ENCODE measurements around the gene PLGRKT.
"Not testable (repeated sequence)": the region's sequence is repeated elsewhere in the genome, so short reads cannot be mapped to it uniquely, and the experiment has no call there.

PLGRKT gene

GRCh38 chr9:5375091-5375490 lies 62.6 kb downstream of the PLGRKT start:
- no peak for DNase-seq

- DNase-seq = no peak
Measured at GRCh38 chr9:5364294-5365024, 73.3 kb downstream of the PLGRKT start.

- DNase-seq = no peak
Measured at GRCh38 chr9:5361326-5362010, 76.3 kb downstream of the PLGRKT start.

- no peak for DNase-seq
Measured at GRCh38 chr9:5360341-5360740, 77.4 kb downstream of the PLGRKT start.

- DNase-seq = no peak
Measured at GRCh38 chr9:5357431-5358105, 80.2 kb downstream of the PLGRKT start.

- no peak for DNase-seq
Measured at GRCh38 chr9:5355817-5356216, 81.9 kb downstream of the PLGRKT start.

GRCh38 chr9:5355226-5355625 lies 82.5 kb downstream of the PLGRKT start:
- DNase-seq = no peak

GRCh38 chr9:5354184-5354583 lies 83.5 kb downstream of the PLGRKT start:
- DNase-seq = no peak

GRCh38 chr9:5352637-5353248 lies 85.0 kb downstream of the PLGRKT start:
- DNase-seq = no peak

GRCh38 chr9:5338992-5339981 lies 98.4 kb downstream of the PLGRKT start, which contains the start of gene RLN1:
Gene RLN1 (minus strand): TSS chr9:5339876. CDS start chr9:5339746, 130 bp downstream.
- DNase-seq = not testable (repeated sequence)

GRCh38 chr9:5336688-5337087 lies 101.0 kb downstream of the PLGRKT start:
- DNase-seq = no peak

GRCh38 chr9:5331276-5331675 lies 106.4 kb downstream of the PLGRKT start:
- not testable (repeated sequence) for DNase-seq

- DNase-seq = peak; percentile 29
Measured at GRCh38 chr9:5326893-5327548, 110.7 kb downstream of the PLGRKT start.

- no peak for DNase-seq
Measured at GRCh38 chr9:5326187-5326586, 111.5 kb downstream of the PLGRKT start.

GRCh38 chr9:5321601-5322000 lies 116.1 kb downstream of the PLGRKT start:
- not testable (repeated sequence) for DNase-seq

GRCh38 chr9:5321058-5321457 lies 116.7 kb downstream of the PLGRKT start:
- no peak for DNase-seq

GRCh38 chr9:5316406-5316805 lies 121.3 kb downstream of the PLGRKT start:
- not testable (repeated sequence) for DNase-seq

- DNase-seq = no peak
Measured at GRCh38 chr9:5315187-5315923, 122.4 kb downstream of the PLGRKT start.

GRCh38 chr9:5310851-5311250 lies 126.9 kb downstream of the PLGRKT start:
- no peak for DNase-seq
